ENCODE data around the gene AAGAB. TPM values are rescaled to one million over a fixed set of nuclear protein-coding genes. Genes with fewer than 3 reads are reported as not detected.

Gene AAGAB
- total and polyA plus RNA-seq, 3 donors from 2014 or later, result 36.4 to 40.4 (median 36.6) TPM

DNA sequence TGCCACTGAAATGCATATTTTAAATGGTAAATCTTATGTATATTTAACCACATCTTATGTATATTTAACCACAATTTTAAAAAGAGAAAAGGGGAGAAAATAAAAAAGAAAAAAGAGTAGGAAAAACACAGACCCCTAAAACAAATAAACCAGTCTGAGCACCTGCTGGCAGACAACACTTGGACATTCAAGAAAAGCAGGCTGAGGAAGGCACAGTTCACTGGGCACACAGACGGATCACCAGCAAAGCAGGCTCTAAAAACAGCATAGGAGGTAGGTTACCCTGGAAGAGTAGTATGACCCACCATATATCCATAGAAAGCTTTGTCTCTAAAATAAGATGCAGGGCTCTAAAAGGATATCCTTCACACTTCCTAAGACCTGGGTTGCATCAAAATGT lies 27.0 kb downstream of the AAGAB start:
- DNase-seq, result no peak
- Histone ChIP-seq H3K4me1 (no peaks in the 10 kb centered on the region), H3K36me3 (ENCODE audit: low read depth, missing control alignments) (no peaks in the 10 kb centered on the region), H3K9me3 (no peaks in the 10 kb centered on the region), H3K4me3 (no peak overlapping the region), H3K27me3 (no peaks in the 10 kb centered on the region), H3K27ac (no peak overlapping the region)
- intact Hi-C loops (cut with DNase I; ENCODE audit: low total_unique reads), result no loop called here
- TF ChIP-seq POLR2A (IDR thresholded peaks at IDR 0.05), result no peak
- TF ChIP-seq, protein P1, sequence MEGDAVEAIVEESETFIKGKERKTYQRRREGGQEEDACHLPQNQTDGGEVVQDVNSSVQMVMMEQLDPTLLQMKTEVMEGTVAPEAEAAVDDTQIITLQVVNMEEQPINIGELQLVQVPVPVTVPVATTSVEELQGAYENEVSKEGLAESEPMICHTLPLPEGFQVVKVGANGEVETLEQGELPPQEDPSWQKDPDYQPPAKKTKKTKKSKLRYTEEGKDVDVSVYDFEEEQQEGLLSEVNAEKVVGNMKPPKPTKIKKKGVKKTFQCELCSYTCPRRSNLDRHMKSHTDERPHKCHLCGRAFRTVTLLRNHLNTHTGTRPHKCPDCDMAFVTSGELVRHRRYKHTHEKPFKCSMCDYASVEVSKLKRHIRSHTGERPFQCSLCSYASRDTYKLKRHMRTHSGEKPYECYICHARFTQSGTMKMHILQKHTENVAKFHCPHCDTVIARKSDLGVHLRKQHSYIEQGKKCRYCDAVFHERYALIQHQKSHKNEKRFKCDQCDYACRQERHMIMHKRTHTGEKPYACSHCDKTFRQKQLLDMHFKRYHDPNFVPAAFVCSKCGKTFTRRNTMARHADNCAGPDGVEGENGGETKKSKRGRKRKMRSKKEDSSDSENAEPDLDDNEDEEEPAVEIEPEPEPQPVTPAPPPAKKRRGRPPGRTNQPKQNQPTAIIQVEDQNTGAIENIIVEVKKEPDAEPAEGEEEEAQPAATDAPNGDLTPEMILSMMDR (IDR thresholded peaks at IDR 0.05), result no peak
- 95 to 97% methylated on average over 1 of the region's 1 CpG for WGBS, 2 donors

DNA sequence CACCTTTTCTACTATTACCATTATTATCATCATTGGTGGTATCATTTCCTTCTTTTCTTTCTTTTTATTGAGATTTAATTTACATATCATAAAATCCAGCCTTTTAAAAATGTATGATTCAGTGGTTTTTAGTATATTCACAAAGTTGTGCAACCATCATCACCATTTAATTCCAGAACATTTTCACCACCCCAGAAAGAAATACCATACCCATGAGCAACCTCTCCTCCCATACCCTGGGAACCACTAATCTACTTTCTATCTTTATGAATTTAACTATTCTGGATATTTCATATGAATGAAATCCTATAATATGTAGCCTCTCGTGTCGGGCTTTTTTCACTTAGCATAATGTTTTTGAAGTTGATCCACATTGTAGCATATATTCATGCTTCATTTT lies 29.1 kb downstream of the AAGAB start:
- DNase-seq, result no peak
- intact Hi-C loops (cut with DNase I; ENCODE audit: low total_unique reads), result no loop called here

DNA sequence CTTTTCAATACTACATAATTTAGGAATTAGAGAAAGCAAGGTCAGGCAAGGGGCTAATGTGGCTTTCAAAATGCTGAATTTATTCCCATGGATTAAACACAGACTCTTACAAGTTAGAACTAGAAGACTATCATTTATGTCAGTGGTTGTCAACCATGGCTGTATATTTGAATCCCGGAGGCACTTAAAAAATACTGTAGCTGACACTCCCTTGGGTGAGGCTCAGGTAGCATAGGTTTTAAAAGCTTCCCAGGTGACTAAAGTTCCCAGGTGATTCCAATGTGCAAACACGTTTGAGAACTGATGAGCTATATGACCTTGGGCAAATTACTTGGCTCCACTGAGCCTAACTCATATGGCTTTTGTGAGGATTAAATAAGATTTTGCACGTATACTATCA lies 29.6 kb downstream of the AAGAB start:
- H3K27ac ChIP-seq, result no peak overlapping the region
- DNase-seq, result no peak
- intact Hi-C loops (cut with DNase I; ENCODE audit: low total_unique reads), result no loop called here
- no peaks in the 10 kb centered on the region for H3K4me1 ChIP-seq
- H3K9me3 ChIP-seq, result no peaks in the 10 kb centered on the region
- no peak overlapping the region for H3K4me3 ChIP-seq
- no peaks in the 10 kb centered on the region for H3K36me3 ChIP-seq (ENCODE audit: low read depth, missing control alignments)
- no peaks in the 10 kb centered on the region for H3K27me3 ChIP-seq
- TF ChIP-seq, protein P1 (IDR thresholded peaks at IDR 0.05), result no peak
- no peak for TF ChIP-seq POLR2A (IDR thresholded peaks at IDR 0.05)
- WGBS, 2 donors, result 84 to 91% methylated on average over 3 of the region's 3 CpGs

More for the DNA sequence above, 29.1 kb downstream of the AAGAB start:
- H3K4me3 ChIP-seq, result no peak overlapping the region
- H3K36me3 ChIP-seq (ENCODE audit: low read depth, missing control alignments), result no peaks in the 10 kb centered on the region
- TF ChIP-seq POLR2A (IDR thresholded peaks at IDR 0.05), result no peak
- TF ChIP-seq, protein P1 (IDR thresholded peaks at IDR 0.05), result no peak
- 96 to 98% methylated on average over 2 of the region's 2 CpGs for WGBS, 2 donors
- H3K27me3 ChIP-seq, result no peaks in the 10 kb centered on the region
- H3K9me3 ChIP-seq, result no peaks in the 10 kb centered on the region
- no peak overlapping the region for H3K27ac ChIP-seq
- H3K4me1 ChIP-seq, result no peaks in the 10 kb centered on the region

DNA sequence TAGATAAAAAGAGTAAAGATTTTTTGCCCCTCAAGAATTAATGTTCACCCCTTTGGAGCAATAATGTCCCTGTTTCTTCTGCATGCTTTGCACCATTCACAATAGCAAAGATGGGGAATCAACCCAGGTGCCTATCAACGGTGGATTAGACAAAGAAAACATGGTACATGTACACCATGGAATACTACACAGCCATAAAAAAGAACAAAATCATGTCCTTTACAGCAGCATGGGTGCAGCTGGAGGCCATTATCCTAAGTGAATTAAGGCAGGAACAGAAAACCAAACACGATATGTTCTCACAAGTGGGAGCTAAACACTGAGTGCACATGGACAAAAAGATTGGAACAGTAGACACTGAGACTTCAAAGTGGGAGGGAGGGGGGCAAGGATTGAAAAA lies 35.2 kb downstream of the AAGAB start:
- H3K4me1 ChIP-seq, result no peaks in the 10 kb centered on the region
- TF ChIP-seq, protein P1 (IDR thresholded peaks at IDR 0.05), result no peak
- TF ChIP-seq POLR2A (IDR thresholded peaks at IDR 0.05), result no peak
- no peaks in the 10 kb centered on the region for H3K9me3 ChIP-seq
- intact Hi-C loops (cut with DNase I; ENCODE audit: low total_unique reads), result no loop called here
- H3K4me3 ChIP-seq, result no peak overlapping the region
- no peaks in the 10 kb centered on the region for H3K36me3 ChIP-seq (ENCODE audit: low read depth, missing control alignments)
- WGBS, 2 donors, result 96 to 98% methylated on average over 2 of the region's 2 CpGs
- no peaks in the 10 kb centered on the region for H3K27me3 ChIP-seq
- no peak for DNase-seq
- H3K27ac ChIP-seq, result no peak overlapping the region

DNA sequence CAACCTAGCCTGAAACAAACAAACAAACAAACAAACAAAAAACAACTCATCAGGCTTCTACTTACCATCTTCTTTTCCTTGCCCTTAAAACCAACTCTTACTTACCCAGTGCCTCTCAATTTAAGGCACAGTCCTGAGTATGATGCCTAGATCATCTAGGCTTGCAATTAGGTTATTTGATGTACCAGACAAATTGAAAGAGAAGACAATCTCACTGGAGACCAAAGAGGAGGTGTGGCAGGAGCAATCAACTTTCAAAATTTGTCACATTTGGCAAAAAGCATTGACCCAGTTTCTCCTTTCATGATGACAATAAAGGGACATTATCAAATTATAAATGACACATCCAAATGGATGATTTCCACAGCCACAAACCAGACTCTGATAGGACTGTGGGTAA lies 36.0 kb downstream of the AAGAB start:
- Histone ChIP-seq H3K36me3 (ENCODE audit: low read depth, missing control alignments) (no peaks in the 10 kb centered on the region), H3K4me3 (no peak overlapping the region), H3K27me3 (no peaks in the 10 kb centered on the region), H3K27ac (no peak overlapping the region), H3K4me1 (no peaks in the 10 kb centered on the region), H3K9me3 (no peaks in the 10 kb centered on the region)
- intact Hi-C loops (cut with DNase I; ENCODE audit: low total_unique reads), result no loop called here
- no peak for DNase-seq
- TF ChIP-seq, protein P1 (IDR thresholded peaks at IDR 0.05), result no peak
- no peak for TF ChIP-seq POLR2A (IDR thresholded peaks at IDR 0.05)

All from testis (tissue), 3 donors.